ENCODE measurements around the gene RGS16. TPM values are rescaled to one million over a fixed set of nuclear protein-coding genes. Genes with fewer than 3 reads are reported as not detected.
"Not testable (repeated sequence)": the region's sequence is repeated elsewhere in the genome, so short reads cannot be mapped to it uniquely, and the experiment has no call there.

The RGS16 gene
- not detected in 2 replicates for total RNA-seq (2014; rRNA removed; shearing (Covaris generic); ENCODE audit: low replicate concordance)

- in situ Hi-C loops (cut with HindIII; ENCODE audit: low pct_unique_long_range_greater_than_20kb, low sequenced_read_pairs), result no loop called here
- peak; percentile 69 for DNase-seq (ENCODE audit: low read depth)
Measured at GRCh38 chr1:182604175-182605164, at the start of gene RGS16. RGS16 (minus strand) TSS chr1:182604389; CDS start chr1:182604259, 130 bp downstream.

DNA sequence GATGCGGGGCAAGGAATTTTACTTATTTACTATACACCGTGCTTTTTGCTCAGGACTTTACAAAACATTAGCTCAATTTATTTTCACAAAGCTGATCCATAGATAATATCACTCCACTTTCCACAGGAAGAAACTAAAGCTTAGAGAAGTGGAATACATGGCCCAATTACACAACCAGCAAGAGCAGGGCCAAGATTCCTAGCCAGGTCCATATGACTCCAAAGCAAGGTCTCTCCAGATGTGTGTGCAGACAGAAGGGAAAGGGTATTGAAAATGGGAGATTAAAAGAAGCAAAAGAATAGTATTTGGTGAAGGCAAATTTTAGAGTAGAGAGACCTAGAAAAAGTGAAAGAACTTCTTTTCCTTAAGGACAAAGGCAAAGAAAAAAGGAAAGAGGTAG is 49.8 kb upstream of the RGS16 start:
- in situ Hi-C loops (cut with HindIII; ENCODE audit: low pct_unique_long_range_greater_than_20kb, low sequenced_read_pairs), result no loop called here
- no peak for DNase-seq (ENCODE audit: low read depth)

GRCh38 chr1:182652933-182653332 is 48.7 kb upstream of the RGS16 start:
- DNase-seq (ENCODE audit: low read depth), result no peak
- in situ Hi-C loops (cut with HindIII; ENCODE audit: low pct_unique_long_range_greater_than_20kb, low sequenced_read_pairs), result no loop called here

DNA sequence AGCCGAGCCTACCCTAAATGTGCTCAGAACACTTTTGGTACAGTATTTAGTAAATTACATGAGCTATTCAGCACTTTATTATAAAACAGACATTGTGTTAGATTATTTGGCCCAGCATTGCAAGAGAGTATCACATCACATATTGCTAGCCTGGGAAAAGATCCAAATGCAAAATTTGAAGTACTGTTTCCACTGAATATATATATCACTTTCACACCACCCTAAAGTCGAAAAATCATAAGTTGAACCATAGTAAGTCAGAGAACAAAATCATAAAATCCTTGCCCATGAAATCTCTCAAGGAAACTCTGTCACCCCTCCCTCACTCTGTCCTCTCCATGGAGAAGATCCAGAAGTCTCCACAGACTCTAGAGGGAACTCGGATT is 47.1 kb upstream of the RGS16 start:
- in situ Hi-C loops (cut with HindIII; ENCODE audit: low pct_unique_long_range_greater_than_20kb, low sequenced_read_pairs), result no loop called here
- no peak for DNase-seq (ENCODE audit: low read depth)

GRCh38 chr1:182650678-182651338 is 46.6 kb upstream of the RGS16 start:
- DNase-seq (ENCODE audit: low read depth), result no peak
- in situ Hi-C loops (cut with HindIII; ENCODE audit: low pct_unique_long_range_greater_than_20kb, low sequenced_read_pairs), result no loop called here

DNA sequence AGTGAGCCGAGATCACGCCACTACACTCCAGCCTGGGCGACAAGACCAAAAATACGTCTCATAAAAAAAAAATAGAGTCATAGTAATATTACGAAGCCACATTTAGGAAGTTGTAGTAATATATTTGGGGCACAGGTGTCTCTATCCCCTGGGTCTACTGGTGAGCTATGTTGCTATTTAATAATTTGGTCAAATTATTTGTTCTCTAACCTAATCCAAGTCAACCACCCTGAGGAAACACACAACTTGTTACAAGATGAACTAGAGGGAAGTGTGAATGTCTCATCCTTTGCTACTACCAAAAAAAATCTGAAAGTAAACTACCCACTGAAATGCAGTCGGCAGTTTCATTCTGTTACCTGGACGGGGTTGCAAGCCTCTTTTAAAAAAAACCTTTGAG is 44.9 kb upstream of the RGS16 start:
- DNase-seq (ENCODE audit: low read depth), result no peak
- in situ Hi-C loops (cut with HindIII; ENCODE audit: low pct_unique_long_range_greater_than_20kb, low sequenced_read_pairs), result no loop called here

DNA sequence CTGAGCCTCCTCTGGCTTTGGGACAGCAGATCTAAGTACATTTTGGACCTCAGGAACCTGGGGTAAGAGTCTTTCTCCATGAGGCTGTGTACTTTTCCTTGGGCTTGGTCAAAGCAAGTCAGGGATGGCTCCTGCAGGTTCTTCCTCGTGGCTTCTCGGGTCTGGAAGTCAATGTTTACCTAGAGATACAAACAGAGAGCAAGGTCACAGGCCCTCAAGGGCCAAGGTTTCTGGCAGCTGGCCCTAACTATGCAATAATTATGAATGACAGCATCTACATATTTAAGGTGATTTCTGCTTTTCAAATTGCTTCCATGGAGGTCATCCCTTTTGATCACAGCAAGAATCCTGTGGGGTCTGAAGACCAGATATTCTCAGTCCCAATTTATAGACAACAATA is 42.5 kb upstream of the RGS16 start:
- in situ Hi-C loops (cut with HindIII; ENCODE audit: low pct_unique_long_range_greater_than_20kb, low sequenced_read_pairs), result no loop called here
- DNase-seq (ENCODE audit: low read depth), result no peak

DNA sequence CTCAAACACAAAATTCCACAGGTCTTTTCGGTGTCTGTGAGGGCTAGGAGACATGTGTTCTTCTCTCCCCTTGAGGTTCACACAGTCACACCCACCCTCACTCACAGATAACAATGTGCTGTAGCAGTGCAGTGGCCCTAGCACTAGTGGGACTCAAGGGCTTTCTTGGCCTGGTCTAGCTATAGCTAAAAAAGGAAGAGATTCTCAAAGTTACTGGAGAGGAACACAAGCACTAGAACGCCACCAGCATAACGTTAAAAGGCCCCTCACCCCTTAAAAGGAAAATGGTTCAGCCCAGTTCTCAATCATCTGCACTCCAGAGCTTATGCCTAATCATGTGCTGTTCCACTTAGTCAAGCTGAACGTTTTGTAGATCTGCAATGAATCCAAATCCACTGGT is 40.7 kb upstream of the RGS16 start:
- in situ Hi-C loops (cut with HindIII; ENCODE audit: low pct_unique_long_range_greater_than_20kb, low sequenced_read_pairs), result no loop called here
- peak; percentile 22 for DNase-seq (ENCODE audit: low read depth)

DNA sequence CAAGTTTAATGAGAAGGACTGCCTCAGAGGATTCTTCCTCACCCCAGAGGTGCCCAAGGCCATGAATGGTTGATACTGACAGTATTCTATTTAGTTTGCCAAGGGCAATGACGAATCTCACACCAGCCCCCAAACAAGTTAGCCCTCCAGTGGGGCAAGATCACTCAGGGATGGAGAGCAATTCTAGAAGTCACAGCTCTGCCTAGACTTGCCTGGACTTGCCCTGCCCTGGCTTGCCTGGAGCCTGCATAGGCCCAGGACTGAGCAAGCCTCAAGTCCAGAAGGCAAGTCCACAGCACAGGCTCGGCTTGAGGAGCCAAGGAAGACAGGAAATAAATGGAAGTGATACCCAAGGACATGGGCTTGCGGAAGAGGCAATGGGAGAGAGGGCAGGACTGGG is 39.5 kb upstream of the RGS16 start:
- no peak for DNase-seq (ENCODE audit: low read depth)
- in situ Hi-C loops (cut with HindIII; ENCODE audit: low pct_unique_long_range_greater_than_20kb, low sequenced_read_pairs), result no loop called here

DNA sequence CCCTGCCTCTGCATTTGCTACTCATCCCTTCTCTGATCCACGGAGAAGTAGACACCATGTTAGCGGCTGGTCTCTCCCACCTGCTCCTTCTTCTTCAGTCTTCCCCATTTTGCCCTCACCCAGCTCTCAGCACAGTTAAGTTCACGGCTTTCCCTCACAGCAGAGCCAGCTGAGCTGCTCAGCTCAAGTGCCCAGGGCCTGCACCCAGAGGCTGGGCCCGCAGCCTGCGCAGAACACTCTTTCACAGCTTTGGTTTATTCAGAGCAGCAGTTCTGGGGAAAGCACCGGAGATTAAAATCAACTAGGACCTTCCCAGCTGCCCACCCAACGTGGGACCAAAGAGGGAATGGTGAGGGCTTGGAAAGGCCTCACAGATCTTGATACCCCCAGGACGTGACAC is 38.3 kb upstream of the RGS16 start:
- in situ Hi-C loops (cut with HindIII; ENCODE audit: low pct_unique_long_range_greater_than_20kb, low sequenced_read_pairs), result no loop called here

GRCh38 chr1:182641561-182641960 is 37.4 kb upstream of the RGS16 start:
- in situ Hi-C loops (cut with HindIII; ENCODE audit: low pct_unique_long_range_greater_than_20kb, low sequenced_read_pairs), result no loop called here
- DNase-seq (ENCODE audit: low read depth), result no peak

More for the DNA sequence above, 38.3 kb upstream of the RGS16 start:
- DNase-seq (ENCODE audit: low read depth), result no peak

- DNase-seq (ENCODE audit: low read depth), result no peak
- in situ Hi-C loops (cut with HindIII; ENCODE audit: low pct_unique_long_range_greater_than_20kb, low sequenced_read_pairs), result no loop called here
Measured at GRCh38 chr1:182639330-182639729, 35.1 kb upstream of the RGS16 start.

- no peak for DNase-seq (ENCODE audit: low read depth)
- in situ Hi-C loops (cut with HindIII; ENCODE audit: low pct_unique_long_range_greater_than_20kb, low sequenced_read_pairs), result no loop called here
Measured at GRCh38 chr1:182637769-182638168, 33.6 kb upstream of the RGS16 start.

GRCh38 chr1:182635871-182636270 is 31.7 kb upstream of the RGS16 start:
- no peak for DNase-seq (ENCODE audit: low read depth)
- in situ Hi-C loops (cut with HindIII; ENCODE audit: low pct_unique_long_range_greater_than_20kb, low sequenced_read_pairs), result no loop called here

DNA sequence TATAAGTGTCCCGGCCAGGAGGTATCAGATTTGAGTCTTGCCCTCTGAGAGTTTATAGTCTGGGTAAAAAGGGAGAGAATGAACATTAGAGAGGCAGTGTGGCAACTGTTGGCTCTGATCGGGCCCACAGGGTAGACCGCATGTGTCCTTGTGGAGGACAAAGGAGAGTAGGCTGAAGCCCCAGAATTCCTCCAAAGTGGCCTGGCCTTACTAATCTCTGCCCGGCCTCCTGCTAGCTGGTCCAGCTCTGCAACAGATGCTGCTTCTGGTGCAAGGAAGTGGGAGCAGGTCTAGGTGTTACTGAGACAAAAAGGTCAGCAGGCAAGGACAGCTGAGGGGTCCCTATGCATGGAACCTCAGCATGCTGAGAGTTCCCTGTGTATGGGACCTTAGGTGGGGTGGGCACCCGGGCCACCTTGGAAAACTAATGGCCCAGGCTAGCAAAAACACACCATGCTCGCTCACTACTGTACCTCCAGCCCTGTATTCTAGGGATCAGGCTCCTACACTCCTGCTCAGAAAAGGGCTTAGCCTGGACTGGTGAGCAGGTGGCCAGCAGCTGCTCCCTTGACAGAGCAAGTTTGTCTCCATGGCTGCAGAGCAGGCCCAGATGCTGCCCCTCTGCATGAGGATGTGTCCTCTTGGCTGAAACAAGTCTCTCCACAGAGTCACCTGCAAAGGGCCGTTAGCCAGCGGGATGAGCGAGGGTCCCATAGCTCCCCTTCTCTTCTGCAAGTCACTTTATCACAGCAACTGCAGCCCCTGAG is 30.3 kb upstream of the RGS16 start:
- in situ Hi-C loops (cut with HindIII; ENCODE audit: low pct_unique_long_range_greater_than_20kb, low sequenced_read_pairs), result no loop called here
- no peak for DNase-seq (ENCODE audit: low read depth)

- in situ Hi-C loops (cut with HindIII; ENCODE audit: low pct_unique_long_range_greater_than_20kb, low sequenced_read_pairs), result no loop called here
- DNase-seq (ENCODE audit: low read depth), result no peak
Measured at GRCh38 chr1:182633657-182634281, 29.6 kb upstream of the RGS16 start.

GRCh38 chr1:182633031-182633430 is 28.8 kb upstream of the RGS16 start:
- DNase-seq (ENCODE audit: low read depth), result no peak
- in situ Hi-C loops (cut with HindIII; ENCODE audit: low pct_unique_long_range_greater_than_20kb, low sequenced_read_pairs), result no loop called here

DNA sequence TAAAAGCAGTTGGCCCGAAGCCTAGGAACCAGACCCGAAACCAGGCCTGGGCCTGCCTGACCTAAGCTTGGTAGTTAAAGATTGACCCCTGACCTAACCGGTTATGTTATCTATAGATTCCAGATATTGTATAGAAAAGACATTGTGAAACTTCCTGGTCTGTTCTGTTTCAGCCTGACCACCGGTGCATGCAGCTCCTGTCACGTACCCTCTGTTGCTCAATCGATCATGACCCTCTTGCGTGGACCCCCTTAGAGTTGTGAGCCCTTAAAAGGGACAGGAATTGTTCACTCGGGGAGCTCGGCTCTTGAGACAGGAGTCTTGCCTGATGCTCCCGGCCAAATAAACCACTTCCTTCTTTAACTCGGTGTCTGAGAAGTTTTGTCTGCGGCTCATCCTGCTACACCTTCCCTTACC is 28.3 kb upstream of the RGS16 start:
- in situ Hi-C loops (cut with HindIII; ENCODE audit: low pct_unique_long_range_greater_than_20kb, low sequenced_read_pairs), result not testable (repeated sequence)

More for the DNA sequence above, 28.3 kb upstream of the RGS16 start:
- not testable (repeated sequence) for DNase-seq (ENCODE audit: low read depth)
